Small intestine (tissue), 7 donors: ENCODE data around the gene MCUB. TPM values are rescaled to one million over a fixed set of nuclear protein-coding genes. Genes with fewer than 3 reads are reported as not detected.
A peak's percentile ranks its signal among the peaks of the same experiment; 100 is the strongest.

Experiments
- DNase-seq, 2 donors: peaks; one replicate each; pipeline versions ENCODE4 v3.0.0 to v3.0.0-alpha.2; 2013
- FAIRE-seq: peaks from 2 replicates; lab custom pipeline; 2012; peaks lifted over from hg19 to GRCh38; lab: Jason Lieb, UNC
- H3K27ac ChIP-seq, 3 donors: one replicate each; pipeline ENCODE4 v1.5.1; 2013; ENCODE audit warnings: low read length in 2 of 3, mild to moderate bottlenecking in 2 of 3, control low read depth in 1 of 3, inconsistent platforms in 1 of 3, low read depth in 1 of 3, moderate library complexity in 1 of 3
- H3K27me3 ChIP-seq, 3 donors: one replicate each; pipeline ENCODE4 v1.6.1; 2013; ENCODE audit warnings: low read length in 3 of 3, inconsistent platforms in 1 of 3; ENCODE audit not compliant: control insufficient read depth in 3 of 3, insufficient read depth in 3 of 3
- H3K36me3 ChIP-seq, 3 donors: one replicate each; pipeline ENCODE4 v1.6.1; 2013; ENCODE audit warnings: low read length in 3 of 3, inconsistent platforms in 1 of 3, low read depth in 1 of 3, mild to moderate bottlenecking in 1 of 3, moderate library complexity in 1 of 3; ENCODE audit not compliant: control insufficient read depth in 3 of 3, insufficient read depth in 2 of 3
- H3K4me1 ChIP-seq, 3 donors: one replicate each; pipeline ENCODE4 v1.6.1; 2013; ENCODE audit warnings: low read length in 2 of 3, inconsistent platforms in 1 of 3, low read depth in 1 of 3, mild to moderate bottlenecking in 1 of 3, moderate library complexity in 1 of 3; ENCODE audit not compliant: control insufficient read depth in 3 of 3, insufficient read depth in 2 of 3
- H3K4me3 ChIP-seq, 3 donors: one replicate each; pipeline ENCODE4 v1.5.1; 2013; ENCODE audit warnings: low read length in 3 of 3, control low read depth in 1 of 3, inconsistent platforms in 1 of 3, low read depth in 1 of 3, mild to moderate bottlenecking in 1 of 3, moderate library complexity in 1 of 3
- H3K9me3 ChIP-seq, 2 donors: one replicate each; pipeline ENCODE4 v1.6.1; 2013; ENCODE audit warnings: low read depth in 1 of 2, low read length in 1 of 2; ENCODE audit not compliant: control insufficient read depth in 2 of 2, insufficient read depth in 1 of 2
- WGBS, 3 donors: extraction: QIAGEN DNeasy Blood & Tissue Kit; methylation state at CpG; one replicate each; pipeline ENCODE4 v1.1.7; 2013; 5-methylcytosine and 5-hydroxymethylcytosine counted together
- polyA plus RNA-seq, 4 donors: library from polyadenylated mRNA; stranded (reverse) in 3 of 4; unstranded in 1 of 4; fragments of 200-250 nt in 3 of 4; fragments of 120-200 nt in 1 of 4; gene quantifications; one replicate each; pipeline versions ENCODE4 v1.2.1 to v1.2.3, GENCODE V29; 2013
- donor health status: healthy with polysubstance abuse.
- donor health status: control.
- donor health status: control.
- donor health status: Bipolar disorder and iron deficiency.
- donor health status: healthy.

Gene MCUB
- polyA plus RNA-seq, 4 donors, result 2.2 to 12.8 (median 3.8) TPM

DNA sequence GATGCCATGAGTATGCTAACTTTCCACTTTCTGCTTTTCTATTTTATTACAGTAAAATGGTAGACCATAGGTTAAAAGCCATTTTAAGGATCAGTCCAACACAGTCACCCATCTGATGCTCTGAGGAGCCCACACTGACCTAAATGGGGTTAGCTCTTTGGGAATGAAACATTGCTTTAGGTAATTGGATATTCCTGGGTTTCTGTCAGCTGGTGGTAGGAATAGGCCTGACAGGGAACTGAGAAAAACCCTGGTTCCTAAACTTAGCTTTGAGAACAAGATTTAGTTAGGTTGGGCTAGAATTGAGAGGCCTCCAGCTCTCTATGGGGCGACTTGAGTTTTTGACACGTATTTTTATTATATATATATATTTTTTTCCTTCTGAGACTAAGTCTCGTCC lies 40.4 kb downstream of the MCUB start:
- Histone ChIP-seq H3K4me3 (no peak overlapping the region), H3K4me1 (no peaks in the 10 kb centered on the region), H3K36me3 (no peaks in the 10 kb centered on the region), H3K27ac (no peak overlapping the region), H3K27me3 (no peaks in the 10 kb centered on the region), H3K9me3 (peaks cover 0 to 7% of the 10 kb centered on the region in 2 donors)
- FAIRE-seq, result no peak
- 93 to 97% (median 94%) methylated on average over 3 of the region's 3 CpGs for WGBS, 3 donors
- DNase-seq, result no peak

GRCh38 chr4:109601336-109601735 lies 41.3 kb downstream of the MCUB start:
- H3K27me3 ChIP-seq, result no peaks in the 10 kb centered on the region
- no peak overlapping the region for H3K27ac ChIP-seq
- no peaks in the 10 kb centered on the region for H3K4me1 ChIP-seq
- DNase-seq (no peak), FAIRE-seq (no peak)
- H3K36me3 ChIP-seq, result no peaks in the 10 kb centered on the region
- WGBS, 3 donors, result 86 to 89% (median 87%) methylated on average over 2 of the region's 2 CpGs
- H3K9me3 ChIP-seq, result peaks cover 0 to 7% of the 10 kb centered on the region in 2 donors
- no peak overlapping the region for H3K4me3 ChIP-seq

- H3K27ac ChIP-seq, result no peak overlapping the region
- no peak for DNase-seq
- no peaks in the 10 kb centered on the region for H3K27me3 ChIP-seq
- H3K36me3 ChIP-seq, result no peaks in the 10 kb centered on the region
- peaks cover 0 to 6% (median 0%) of the 10 kb centered on the region in 3 donors for H3K4me1 ChIP-seq
- H3K4me3 ChIP-seq, result no peak overlapping the region
- H3K9me3 ChIP-seq, result peaks cover 0 to 40% of the 10 kb centered on the region in 2 donors
- no peak for FAIRE-seq
Observed at GRCh38 chr4:109607976-109608375, 47.9 kb downstream of the MCUB start.

- no peak for FAIRE-seq
- H3K27me3 ChIP-seq, result no peaks in the 10 kb centered on the region
- H3K4me3 ChIP-seq, result no peak overlapping the region
- H3K9me3 ChIP-seq, result peaks cover 0 to 33% of the 10 kb centered on the region in 2 donors
- H3K36me3 ChIP-seq, result no peaks in the 10 kb centered on the region
- WGBS, 3 donors, result 87 to 95% (median 89%) methylated on average over 1 of the region's 1 CpG
- no peak for DNase-seq
- no peak overlapping the region for H3K27ac ChIP-seq
- H3K4me1 ChIP-seq, result peaks cover 0 to 6% (median 0%) of the 10 kb centered on the region in 3 donors
Observed at GRCh38 chr4:109608879-109609278, 48.8 kb downstream of the MCUB start.

- 37 to 77% (median 46%) methylated on average over 2 of the region's 2 CpGs for WGBS, 3 donors
- FAIRE-seq (no peak), DNase-seq (peak in 1 of 2 donors; percentile 65)
- no peak overlapping the region for H3K4me3 ChIP-seq
- no peaks in the 10 kb centered on the region for H3K36me3 ChIP-seq
- H3K27ac ChIP-seq, result no peak overlapping the region
- H3K4me1 ChIP-seq, result peaks cover 0 to 6% (median 0%) of the 10 kb centered on the region in 3 donors
- H3K27me3 ChIP-seq, result no peaks in the 10 kb centered on the region
- peaks cover 0 to 33% of the 10 kb centered on the region in 2 donors for H3K9me3 ChIP-seq
Observed at GRCh38 chr4:109609431-109609830, 49.4 kb downstream of the MCUB start.

- FAIRE-seq (no peak), DNase-seq (no peak)
- WGBS, 3 donors, result 96% methylated on average over 5 of the region's 5 CpGs
- H3K36me3 ChIP-seq, result no peaks in the 10 kb centered on the region
- H3K4me3 ChIP-seq, result no peak overlapping the region
- H3K9me3 ChIP-seq, result peaks cover 0 to 33% of the 10 kb centered on the region in 2 donors
- H3K27ac ChIP-seq, result no peak overlapping the region
- H3K27me3 ChIP-seq, result no peaks in the 10 kb centered on the region
- peaks cover 0 to 6% (median 0%) of the 10 kb centered on the region in 3 donors for H3K4me1 ChIP-seq
Observed at GRCh38 chr4:109610489-109610888, 50.4 kb downstream of the MCUB start.

DNA sequence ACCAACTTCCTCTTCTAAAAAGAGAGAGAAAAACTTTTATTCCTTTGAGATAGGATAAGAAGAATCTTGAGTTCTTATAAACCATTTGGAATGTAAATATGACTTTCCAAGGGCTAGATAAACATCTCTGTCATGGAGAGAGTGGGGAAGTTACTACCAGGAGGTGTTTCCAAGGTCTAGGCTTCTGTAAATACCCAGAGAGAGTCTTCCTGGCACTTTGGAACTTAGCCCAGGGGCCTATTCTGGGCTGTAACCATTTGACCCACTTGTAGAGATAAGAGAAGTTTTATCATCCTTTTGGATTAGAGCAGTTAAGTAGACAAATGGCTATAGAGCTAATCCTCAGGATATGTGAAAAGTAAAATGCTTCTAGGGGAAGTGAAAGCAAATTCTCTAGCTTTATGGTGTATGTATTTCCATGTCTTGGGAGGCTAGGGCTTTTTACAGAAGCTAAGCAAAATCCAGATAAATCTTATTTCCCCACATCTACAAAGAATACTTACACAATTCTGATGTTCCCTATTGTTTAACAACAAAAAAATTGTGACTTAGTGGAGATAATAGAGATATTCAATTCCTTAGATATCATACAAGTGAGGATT lies 51.1 kb downstream of the MCUB start:
- Histone ChIP-seq H3K9me3 (peaks cover 0 to 33% of the 10 kb centered on the region in 2 donors), H3K36me3 (no peaks in the 10 kb centered on the region), H3K27me3 (no peaks in the 10 kb centered on the region), H3K27ac (no peak overlapping the region), H3K4me3 (no peak overlapping the region), H3K4me1 (peaks cover 0 to 6% (median 0%) of the 10 kb centered on the region in 3 donors)
- FAIRE-seq (no peak), DNase-seq (peak in 1 of 2 donors; percentile 69)

DNA sequence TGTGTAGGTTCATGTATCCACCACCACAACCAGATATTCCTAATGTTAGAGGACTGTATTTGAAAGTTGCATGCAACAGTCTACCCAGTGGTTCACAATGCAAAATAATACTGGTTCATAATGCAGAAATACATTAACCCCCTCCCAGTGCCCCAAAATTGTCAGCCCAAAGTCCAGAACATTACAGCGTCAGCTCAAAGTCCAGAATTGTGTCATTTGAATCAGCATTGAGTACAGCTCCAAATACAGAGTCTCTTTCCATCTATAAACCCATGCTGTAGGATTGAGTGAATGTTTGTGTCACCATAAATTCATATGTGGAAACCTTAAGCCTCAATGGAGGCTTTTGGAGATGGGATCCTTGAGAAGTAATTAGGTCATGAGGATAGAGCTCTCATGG lies 54.0 kb downstream of the MCUB start:
- FAIRE-seq (no peak), DNase-seq (peak; percentile 44 to 69)
- Histone ChIP-seq H3K27me3 (no peaks in the 10 kb centered on the region), H3K27ac (no peak overlapping the region), H3K9me3 (peaks cover 0 to 21% of the 10 kb centered on the region in 2 donors), H3K4me3 (no peak overlapping the region), H3K4me1 (peaks cover 0 to 3% (median 0%) of the 10 kb centered on the region in 3 donors), H3K36me3 (no peaks in the 10 kb centered on the region)
- 39 to 68% (median 43%) methylated on average over 1 of the region's 1 CpG for WGBS, 3 donors

DNA sequence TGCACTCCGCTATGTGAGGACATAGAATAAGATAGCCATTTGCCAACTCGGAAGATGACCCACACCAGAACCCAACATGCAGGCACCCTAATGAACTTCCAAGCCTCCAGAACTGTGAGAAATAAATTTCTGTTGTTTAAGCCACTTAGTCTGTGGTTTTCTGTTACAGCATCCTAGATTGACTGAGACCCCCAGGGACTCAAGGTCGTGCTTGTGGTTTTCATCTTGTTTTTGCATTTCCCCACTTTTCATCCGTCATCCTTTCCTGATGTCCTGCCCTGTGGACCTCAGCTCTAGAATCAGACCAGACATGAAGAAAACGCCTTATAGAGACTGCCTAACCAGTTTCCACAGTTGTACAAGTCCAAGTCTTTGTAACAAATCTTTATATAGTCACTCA lies 54.4 kb downstream of the MCUB start:
- Histone ChIP-seq H3K9me3 (peaks cover 0 to 17% of the 10 kb centered on the region in 2 donors), H3K36me3 (no peaks in the 10 kb centered on the region), H3K4me1 (peaks cover 0 to 3% (median 0%) of the 10 kb centered on the region in 3 donors), H3K27ac (no peak overlapping the region), H3K27me3 (no peaks in the 10 kb centered on the region), H3K4me3 (no peak overlapping the region)
- DNase-seq (no peak), FAIRE-seq (no peak)
- 81 to 85% (median 85%) methylated on average over 5 of the region's 5 CpGs for WGBS, 3 donors
